Measurements from ENCODE around the gene ACY1. TPM values are rescaled to one million over a fixed set of nuclear protein-coding genes. Genes with fewer than 3 reads are reported as not detected.

The ACY1 gene
- total RNA-seq, 1 experiment from 2014 or later: 62.6 TPM

DNA sequence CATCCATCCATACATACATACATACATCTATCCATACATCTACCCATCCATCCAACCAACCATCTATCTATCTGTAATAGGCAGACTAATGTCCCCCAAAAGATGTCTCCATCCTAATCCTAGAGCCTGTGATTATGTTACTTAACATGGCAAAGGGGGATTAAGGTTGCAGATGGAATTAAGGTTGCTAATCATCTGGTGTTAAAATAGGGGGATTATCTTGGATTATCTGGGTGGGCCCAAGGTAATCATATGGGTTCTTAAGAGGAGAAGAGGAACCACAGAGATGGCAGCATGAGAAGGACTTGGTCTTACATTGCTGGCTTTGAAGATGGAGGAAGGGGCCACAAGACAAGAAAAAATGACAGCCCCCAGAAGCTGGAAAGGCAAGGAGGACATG is 27.1 kb downstream of the ACY1 start:
- peaks cover 18 to 25% of the 10 kb centered on the region in 2 experiments for H3K4me1 Mint-ChIP-seq
- no peak overlapping the region for H3K27ac Mint-ChIP-seq
- Histone ChIP-seq H3K27me3 (ENCODE audit: insufficient read depth, low read length) (no peaks in the 10 kb centered on the region), H3K18ac (ENCODE audit: insufficient read length, low read depth, low read length) (no peak overlapping the region), H2BK20ac (ENCODE audit: low read depth, low read length, poor library complexity, severe bottlenecking) (no peak overlapping the region), H3T11ph (ENCODE audit: low read length) (no peak overlapping the region), H2BK120ac (ENCODE audit: low read depth, low read length, poor library complexity, severe bottlenecking) (no peak overlapping the region), H3K27ac (ENCODE audit: insufficient read length, low read depth, low read length) (no peak overlapping the region), H3K4me1 (ENCODE audit: insufficient read depth, low read length) (peaks cover 9% of the 10 kb centered on the region; the same call in 1 of the 2 replicates), H3K4me2 (ENCODE audit: insufficient read depth, insufficient read length, low read length) (no peak overlapping the region), H3K79me2 (ENCODE audit: insufficient read depth, low read length) (no peaks in the 10 kb centered on the region), H3K9me3 (ENCODE audit: control insufficient read depth, low read depth, low read length) (no peaks in the 10 kb centered on the region), H2BK5ac (ENCODE audit: insufficient read length, low read length) (no peak overlapping the region), H3K9ac (ENCODE audit: extremely low read depth, insufficient read length, low read length) (no peak overlapping the region), H3K79me1 (ENCODE audit: insufficient read depth, low read depth, low read length, poor library complexity, severe bottlenecking) (no peaks in the 10 kb centered on the region), H4K20me1 (ENCODE audit: control insufficient read depth, insufficient read depth, insufficient read length) (no peaks in the 10 kb centered on the region), H2BK12ac (ENCODE audit: insufficient read length, low read depth, low read length) (no peak overlapping the region), H3K23me2 (ENCODE audit: insufficient read length, low read depth, low read length, poor library complexity, severe bottlenecking) (no peaks in the 10 kb centered on the region), H3K14ac (ENCODE audit: insufficient read depth, low read length) (no peak overlapping the region), H2AK5ac (ENCODE audit: insufficient read length, low read length) (no peak overlapping the region), H4K5ac (ENCODE audit: insufficient read length, low read depth, low read length) (no peak overlapping the region), H4K91ac (ENCODE audit: insufficient read length, low read depth, low read length) (no peak overlapping the region), H4K8ac (replicated peaks; ENCODE audit: insufficient read length, low read depth, low read length) (no peak overlapping the region), H2BK15ac (ENCODE audit: low read depth, low read length) (no peak overlapping the region), H3K56ac (ENCODE audit: insufficient read length, low read depth, low read length) (no peak overlapping the region), H3K4ac (ENCODE audit: low read depth, low read length) (no peak overlapping the region), H2AFZ (ENCODE audit: low read length) (no peak overlapping the region), H3K23ac (ENCODE audit: insufficient read length, low read depth, low read length) (no peak overlapping the region)
- H3K9me3 Mint-ChIP-seq: no peaks in the 10 kb centered on the region
- H3K4me3 Mint-ChIP-seq: no peak overlapping the region
- TF ChIP-seq CTCF (conservative IDR thresholded peaks at IDR 0.05): no peak
- H3K27me3 Mint-ChIP-seq (ENCODE audit: low read depth): peaks cover 2% of the 10 kb centered on the region
- H3K36me3 Mint-ChIP-seq (ENCODE audit: insufficient read depth in 1 of 3, low read depth in 3 of 3): no peaks in the 10 kb centered on the region
- no peak for DNase-seq

Data from H9 (cell line).